ENCODE results near the gene PLK2.

GRCh38 chr5:58484505-58484904 lies 24.6 kb upstream of the PLK2 start:
- no peak for TF ChIP-seq EZH2 (IDR thresholded peaks at IDR 0.05; ENCODE audit: low read length)
- TF ChIP-seq CTCF (optimal IDR thresholded peaks at IDR 0.05 in 1 of 3, IDR thresholded peaks at IDR 0.05 in 1 of 3, conservative IDR thresholded peaks at IDR 0.05 in 1 of 3; ENCODE audit: extremely low read depth in 1 of 3, insufficient read depth in 2 of 3, low read length in 3 of 3), result no peak

All from keratinocyte (primary cell).